ENCODE measurements around the gene SSH2. TPM values are rescaled to one million over a fixed set of nuclear protein-coding genes. Genes with fewer than 3 reads are reported as not detected.
A peak's percentile ranks its signal among the peaks of the same experiment; 100 is the strongest.

The SSH2 gene
- total RNA-seq, 2 experiments from 2014 or later, result 32.0 to 33.1 TPM

GRCh38 chr17:29643817-29644160 lies 286.2 kb downstream of the SSH2 start:
- POLR2A ChIA-PET, result interaction anchor here (0.6 kb wide), 1 partner anchor 117 kb away, joined by 4 read pairs; no protein-coding TSS in a partner anchor
- Mint-ChIP-seq H3K36me3 (peaks cover 12% of the 10 kb centered on the region), H3K4me1 (ENCODE audit: low read depth) (peaks cover 32% of the 10 kb centered on the region), H3K4me3 (no peak overlapping the region), H3K27me3 (no peaks in the 10 kb centered on the region), H3K27ac (no peak overlapping the region), H3K9me3 (no peaks in the 10 kb centered on the region)
- intact Hi-C loops (cut with micrococcal nuclease), result no loop called here
- DNase-seq, result no peak
- CTCF ChIA-PET, result interaction anchor here (0.6 to 8.0 kb wide), 5 partner anchors 15 to 378 kb away, joined by 3 to 196 read pairs (median 3); no protein-coding TSS in a partner anchor

GRCh38 chr17:29642171-29642611 lies 287.8 kb downstream of the SSH2 start:
- H3K4me1 Mint-ChIP-seq (ENCODE audit: low read depth), result peaks cover 33% of the 10 kb centered on the region
- H3K36me3 Mint-ChIP-seq, result peaks cover 7% of the 10 kb centered on the region
- no peaks in the 10 kb centered on the region for H3K9me3 Mint-ChIP-seq
- no peak overlapping the region for H3K27ac Mint-ChIP-seq
- H3K4me3 Mint-ChIP-seq, result no peak overlapping the region
- intact Hi-C loops (cut with micrococcal nuclease), result no loop called here
- DNase-seq, result no peak
- ChIA-PET CTCF (interaction anchor here (1.0 to 8.0 kb wide), 3 partner anchors 25 to 166 kb away, joined by 4 to 196 read pairs (median 8); no protein-coding TSS in a partner anchor), POLR2A (no interaction called here)
- H3K27me3 Mint-ChIP-seq, result no peaks in the 10 kb centered on the region

GRCh38 chr17:29640981-29641642 lies 288.9 kb downstream of the SSH2 start:
- Mint-ChIP-seq H3K9me3 (no peaks in the 10 kb centered on the region), H3K27ac (peak overlapping the region; percentile 23), H3K36me3 (peaks cover 13% of the 10 kb centered on the region), H3K4me1 (ENCODE audit: low read depth) (peaks cover 33% of the 10 kb centered on the region), H3K4me3 (no peak overlapping the region), H3K27me3 (no peaks in the 10 kb centered on the region)
- intact Hi-C loops (cut with micrococcal nuclease), result no loop called here
- CTCF ChIA-PET, result interaction anchor here (0.6 to 8.0 kb wide), 6 partner anchors 24 to 767 kb away, joined by 3 to 196 read pairs (median 14); no protein-coding TSS in a partner anchor
- DNase-seq, result no peak
- POLR2A ChIA-PET, result interaction anchor here (0.6 to 0.7 kb wide), 3 partner anchors 11 to 290 kb away, joined by 3 read pairs; no protein-coding TSS in a partner anchor

GRCh38 chr17:29640413-29640812 lies 289.6 kb downstream of the SSH2 start:
- intact Hi-C loops (cut with micrococcal nuclease), result no loop called here
- POLR2A ChIA-PET, result interaction anchor here (0.6 to 1.5 kb wide), 4 partner anchors 11 to 248 kb away, joined by 3 to 6 read pairs (median 3); no protein-coding TSS in a partner anchor

GRCh38 chr17:29633886-29634285 lies 296.1 kb downstream of the SSH2 start:
- Mint-ChIP-seq H3K4me3 (no peak overlapping the region), H3K9me3 (no peaks in the 10 kb centered on the region), H3K27me3 (no peaks in the 10 kb centered on the region), H3K36me3 (peaks cover 34% of the 10 kb centered on the region), H3K27ac (no peak overlapping the region), H3K4me1 (ENCODE audit: low read depth) (peaks cover 17% of the 10 kb centered on the region)
- intact Hi-C loops (cut with micrococcal nuclease), result no loop called here
- DNase-seq, result no peak
- CTCF ChIA-PET, result interaction anchor here (1.4 to 3.4 kb wide), 4 partner anchors 16 to 297 kb away, joined by 3 to 18 read pairs (median 6); partner anchors contain the start of gene SSH2
- POLR2A ChIA-PET, result interaction anchor here (1.8 kb wide), 1 partner anchor 9 kb away, joined by 5 read pairs; no protein-coding TSS in a partner anchor

More at GRCh38 chr17:29640413-29640812, 289.6 kb downstream of the SSH2 start:
- CTCF ChIA-PET, result interaction anchor here (0.6 to 8.0 kb wide), 16 partner anchors 12 to 449 kb away, joined by 3 to 196 read pairs (median 6); partner anchors contain the start of gene SSH2
- Mint-ChIP-seq H3K27me3 (no peaks in the 10 kb centered on the region), H3K27ac (peak overlapping the region; percentile 3), H3K9me3 (no peaks in the 10 kb centered on the region), H3K4me3 (no peak overlapping the region), H3K4me1 (ENCODE audit: low read depth) (peaks cover 27% of the 10 kb centered on the region), H3K36me3 (peaks cover 17% of the 10 kb centered on the region)
- DNase-seq, result no peak

GRCh38 chr17:29630630-29631193 lies 299.3 kb downstream of the SSH2 start:
- CTCF ChIA-PET, result interaction anchor here (3.2 kb wide), 1 partner anchor 13 kb away, joined by 19 read pairs; no protein-coding TSS in a partner anchor
- H3K9me3 Mint-ChIP-seq, result no peaks in the 10 kb centered on the region
- peaks cover 39% of the 10 kb centered on the region for H3K4me1 Mint-ChIP-seq (ENCODE audit: low read depth)
- H3K27me3 Mint-ChIP-seq, result no peaks in the 10 kb centered on the region
- intact Hi-C loops (cut with micrococcal nuclease), result no loop called here
- H3K27ac Mint-ChIP-seq, result no peak overlapping the region
- DNase-seq, result no peak
- POLR2A ChIA-PET, result no interaction called here
- no peak overlapping the region for H3K4me3 Mint-ChIP-seq
- H3K36me3 Mint-ChIP-seq, result peaks cover 24% of the 10 kb centered on the region

GRCh38 chr17:29629839-29630238 lies 300.2 kb downstream of the SSH2 start:
- intact Hi-C loops (cut with micrococcal nuclease), result loop anchor here (10.0 kb wide), 1 partner anchor 465 kb away; no protein-coding TSS in a partner anchor
- ChIA-PET POLR2A (no interaction called here), CTCF (interaction anchor here (2.2 to 3.2 kb wide), 2 partner anchors 10 to 12 kb away, joined by 5 to 19 read pairs; no protein-coding TSS in a partner anchor)
- peak overlapping the region; percentile 74 for H3K27ac Mint-ChIP-seq
- no peaks in the 10 kb centered on the region for H3K9me3 Mint-ChIP-seq
- H3K36me3 Mint-ChIP-seq, result peaks cover 22% of the 10 kb centered on the region
- no peak overlapping the region for H3K4me3 Mint-ChIP-seq
- peaks cover 47% of the 10 kb centered on the region for H3K4me1 Mint-ChIP-seq (ENCODE audit: low read depth)
- no peak for DNase-seq
- H3K27me3 Mint-ChIP-seq, result no peaks in the 10 kb centered on the region

- intact Hi-C loops (cut with micrococcal nuclease), result loop anchor here (10.0 kb wide), 1 partner anchor 466 kb away; no protein-coding TSS in a partner anchor
- Mint-ChIP-seq H3K27ac (peak overlapping the region; percentile 74), H3K4me3 (no peak overlapping the region), H3K36me3 (peaks cover 17% of the 10 kb centered on the region), H3K9me3 (no peaks in the 10 kb centered on the region), H3K27me3 (no peaks in the 10 kb centered on the region), H3K4me1 (ENCODE audit: low read depth) (peaks cover 59% of the 10 kb centered on the region)
- no peak for DNase-seq
- ChIA-PET POLR2A (interaction anchor here (0.6 kb wide), 1 partner anchor 247 kb away, joined by 3 read pairs; no protein-coding TSS in a partner anchor), CTCF (interaction anchor here (1.4 to 2.2 kb wide), 3 partner anchors 11 to 12 kb away, joined by 5 to 6 read pairs (median 6); no protein-coding TSS in a partner anchor)
These were observed 301.4 kb downstream of the SSH2 start for GRCh38 chr17:29628644-29629043.

GRCh38 chr17:29627951-29628350 lies 302.1 kb downstream of the SSH2 start:
- Mint-ChIP-seq H3K36me3 (peaks cover 16% of the 10 kb centered on the region), H3K27ac (no peak overlapping the region), H3K27me3 (no peaks in the 10 kb centered on the region), H3K9me3 (no peaks in the 10 kb centered on the region), H3K4me3 (no peak overlapping the region), H3K4me1 (ENCODE audit: low read depth) (peaks cover 66% of the 10 kb centered on the region)
- DNase-seq, result no peak
- intact Hi-C loops (cut with micrococcal nuclease), result loop anchor here (10.0 kb wide), 1 partner anchor 467 kb away; no protein-coding TSS in a partner anchor
- ChIA-PET POLR2A (no interaction called here), CTCF (interaction anchor here (1.9 to 2.2 kb wide), 2 partner anchors 11 to 12 kb away, joined by 5 to 6 read pairs; no protein-coding TSS in a partner anchor)

GRCh38 chr17:29625037-29625750 lies 304.8 kb downstream of the SSH2 start:
- H3K27me3 Mint-ChIP-seq, result no peaks in the 10 kb centered on the region
- no peak overlapping the region for H3K4me3 Mint-ChIP-seq
- H3K9me3 Mint-ChIP-seq, result no peaks in the 10 kb centered on the region
- H3K36me3 Mint-ChIP-seq, result no peaks in the 10 kb centered on the region
- H3K27ac Mint-ChIP-seq, result peak overlapping the region; percentile 85
- intact Hi-C loops (cut with micrococcal nuclease), result loop anchor here (2.0 to 10.0 kb wide), 4 partner anchors 40 to 470 kb away; partner anchors contain the start of gene SSH2
- no peak for DNase-seq
- CTCF ChIA-PET, result interaction anchor here (0.8 to 2.8 kb wide), 9 partner anchors 9 to 306 kb away, joined by 3 to 19 read pairs (median 3); partner anchors contain the start of gene SSH2
- peaks cover 78% of the 10 kb centered on the region for H3K4me1 Mint-ChIP-seq (ENCODE audit: low read depth)
- POLR2A ChIA-PET, result interaction anchor here (0.5 to 1.8 kb wide), 4 partner anchors 9 to 119 kb away, joined by 3 to 5 read pairs (median 3); no protein-coding TSS in a partner anchor

GRCh38 chr17:29624586-29624985 lies 305.4 kb downstream of the SSH2 start:
- ChIA-PET CTCF (interaction anchor here (0.8 to 2.8 kb wide), 9 partner anchors 8 to 306 kb away, joined by 3 to 19 read pairs (median 3); partner anchors contain the start of gene SSH2), POLR2A (interaction anchor here (0.7 to 1.8 kb wide), 3 partner anchors 9 to 68 kb away, joined by 3 to 5 read pairs (median 3); no protein-coding TSS in a partner anchor)
- Mint-ChIP-seq H3K9me3 (no peaks in the 10 kb centered on the region), H3K27me3 (no peaks in the 10 kb centered on the region), H3K27ac (peak overlapping the region; percentile 85), H3K4me1 (ENCODE audit: low read depth) (peaks cover 72% of the 10 kb centered on the region), H3K4me3 (no peak overlapping the region), H3K36me3 (no peaks in the 10 kb centered on the region)
- DNase-seq, result peak; percentile 57
- intact Hi-C loops (cut with micrococcal nuclease), result loop anchor here (1.0 to 10.0 kb wide), 6 partner anchors 9 to 487 kb away; partner anchors contain the start of gene SSH2
